ENCODE results near the gene NEK6.

Gene NEK6

DNA sequence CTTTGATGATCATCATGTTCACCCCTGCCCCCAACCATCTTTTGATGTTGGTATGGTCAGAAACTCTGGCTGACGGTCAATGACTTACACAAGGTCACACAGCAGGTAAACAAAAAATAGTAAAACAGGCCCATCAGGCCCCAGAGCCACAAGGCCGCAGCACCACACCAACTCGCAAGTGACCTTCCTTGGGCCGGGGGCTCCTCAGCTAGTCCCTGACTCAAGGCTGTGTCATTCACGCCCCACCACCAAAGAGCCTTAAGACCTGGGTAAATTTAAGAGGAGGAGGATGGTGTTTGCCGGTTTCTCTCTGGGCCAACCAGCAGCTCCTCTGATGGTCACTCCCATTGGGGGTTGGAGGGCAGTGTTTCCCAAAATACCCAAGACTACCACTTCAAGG, 101.7 kb downstream of the NEK6 start:
- H3K36me3 ChIP-seq, result no peaks in the 10 kb centered on the region
- H3K27me3 ChIP-seq, result no peaks in the 10 kb centered on the region
- DNase-seq, result no peak
- H3K4me3 ChIP-seq (ENCODE audit: low read depth, low read length), result no peak overlapping the region
- no peaks in the 10 kb centered on the region for H3K4me1 ChIP-seq
- no peak for TF ChIP-seq CTCF (IDR thresholded peaks at IDR 0.05; ENCODE audit: low read depth, low read length)
- H3K9me3 ChIP-seq, result no peaks in the 10 kb centered on the region

DNA sequence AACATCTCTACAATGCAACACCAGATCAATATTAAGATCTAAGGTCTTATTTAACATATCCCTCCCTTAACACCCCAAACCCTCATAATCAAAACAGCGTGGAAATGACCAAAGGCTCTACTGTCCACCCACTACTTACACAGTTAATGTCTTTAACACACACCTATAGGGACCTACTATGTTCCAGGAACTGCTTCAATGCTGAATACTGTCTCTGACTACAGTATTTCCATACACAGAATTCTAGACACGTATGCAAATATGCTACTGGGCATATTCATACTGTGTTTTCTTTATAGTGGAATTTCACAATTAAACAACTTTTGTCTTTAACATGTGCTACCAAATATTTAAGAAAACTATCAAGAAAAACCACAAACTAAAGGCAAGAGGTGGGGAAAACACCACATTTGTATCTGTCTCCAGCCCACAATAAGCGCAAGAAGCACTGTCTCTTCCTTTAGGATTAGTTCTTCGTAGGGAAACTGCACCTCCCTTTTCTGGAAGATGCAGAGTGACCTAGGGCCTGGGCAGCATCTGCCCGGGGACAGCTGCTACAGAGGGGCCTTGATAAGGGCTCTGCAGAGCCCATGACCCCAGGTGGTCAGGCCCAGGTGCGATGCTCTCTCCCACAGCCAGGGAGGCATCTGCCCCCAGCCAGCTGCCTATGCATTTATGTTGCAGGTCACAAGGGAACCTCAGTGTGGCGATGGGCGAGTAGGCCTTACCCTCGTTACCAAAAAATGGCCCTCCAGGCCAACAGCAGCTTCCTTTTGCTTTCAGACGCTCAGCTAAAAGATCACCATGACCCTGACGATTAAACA, 102.3 kb downstream of the NEK6 start:
- DNase-seq, result no peak
- no peaks in the 10 kb centered on the region for H3K9me3 ChIP-seq
- TF ChIP-seq CTCF (IDR thresholded peaks at IDR 0.05; ENCODE audit: low read depth, low read length), result no peak
- no peaks in the 10 kb centered on the region for H3K36me3 ChIP-seq
- H3K27me3 ChIP-seq, result no peaks in the 10 kb centered on the region
- no peak overlapping the region for H3K4me3 ChIP-seq (ENCODE audit: low read depth, low read length)
- H3K4me1 ChIP-seq, result peaks cover 5% of the 10 kb centered on the region

DNA sequence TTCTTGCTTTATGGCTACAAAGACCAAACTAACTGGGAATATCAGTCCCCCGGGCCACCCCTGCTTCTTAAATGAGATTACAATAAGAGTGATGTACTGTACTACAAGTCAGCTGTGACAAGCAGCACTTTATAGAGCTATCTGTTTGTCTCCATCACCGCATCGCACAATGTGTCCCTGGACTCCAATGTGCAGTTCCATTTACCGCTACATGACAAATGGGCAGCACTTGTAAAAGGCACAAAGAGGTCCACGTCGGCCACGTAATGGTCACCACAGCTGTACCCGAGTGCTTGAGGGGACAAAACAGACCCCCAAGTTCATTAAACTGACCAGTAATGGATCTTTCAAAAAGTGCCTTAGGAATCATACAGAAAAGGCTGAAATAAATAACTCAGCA, 103.4 kb downstream of the NEK6 start:
- Histone ChIP-seq H3K4me3 (ENCODE audit: low read depth, low read length) (no peak overlapping the region), H3K9me3 (no peaks in the 10 kb centered on the region), H3K4me1 (peaks cover 8% of the 10 kb centered on the region), H3K27me3 (no peaks in the 10 kb centered on the region), H3K36me3 (no peaks in the 10 kb centered on the region; the same call in 1 of the 2 replicates)
- TF ChIP-seq CTCF (IDR thresholded peaks at IDR 0.05; ENCODE audit: low read depth, low read length), result no peak
- no peak for DNase-seq

GRCh38 chr9:124363326-124364096, 105.8 kb downstream of the NEK6 start:
- Histone ChIP-seq H3K27me3 (no peaks in the 10 kb centered on the region), H3K4me1 (peaks cover 15% of the 10 kb centered on the region), H3K36me3 (no peaks in the 10 kb centered on the region; the same call in 1 of the 2 replicates), H3K9me3 (peaks cover 2% of the 10 kb centered on the region; the same call in 1 of the 2 replicates), H3K4me3 (ENCODE audit: low read depth, low read length) (no peak overlapping the region)
- TF ChIP-seq CTCF (IDR thresholded peaks at IDR 0.05; ENCODE audit: low read depth, low read length), result no peak
- DNase-seq, result no peak

DNA sequence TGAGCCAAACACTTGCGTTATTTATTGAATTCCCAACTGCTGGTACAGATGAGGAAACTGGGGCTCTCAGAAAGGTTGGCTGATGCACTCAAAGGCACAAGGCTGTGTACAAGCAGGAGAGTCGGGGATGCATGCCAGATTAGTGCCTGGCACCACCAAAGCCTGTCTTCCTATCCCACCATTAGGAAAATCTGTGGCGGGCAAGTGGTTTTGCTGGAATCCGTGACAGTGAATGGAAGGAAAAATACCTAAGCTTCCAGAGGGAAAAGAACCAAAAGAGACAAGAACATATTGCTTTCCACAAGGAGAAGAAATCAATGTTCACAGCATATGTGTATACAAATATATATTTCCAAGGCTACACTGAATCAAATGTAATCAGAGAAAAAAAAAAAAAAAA, 106.4 kb downstream of the NEK6 start:
- Histone ChIP-seq H3K36me3 (no peaks in the 10 kb centered on the region; the same call in 1 of the 2 replicates), H3K4me3 (ENCODE audit: low read depth, low read length) (no peak overlapping the region), H3K27me3 (no peaks in the 10 kb centered on the region), H3K4me1 (peaks cover 15% of the 10 kb centered on the region), H3K9me3 (peaks cover 2% of the 10 kb centered on the region; the same call in 1 of the 2 replicates)
- TF ChIP-seq CTCF (IDR thresholded peaks at IDR 0.05; ENCODE audit: low read depth, low read length), result no peak
- DNase-seq, result no peak

Measured in BE2C (cell line).